HepG2 (cell line): Measurements from ENCODE around the gene SCN7A. TPM values are rescaled to one million over a fixed set of nuclear protein-coding genes. Genes with fewer than 3 reads are reported as not detected.

ENCODE experiments used
- ATAC-seq: fragments of 200-7000 bp; cut with Tn5 transposase; 3 replicates; pipeline ENCODE4 v1.9.1; 2020; ENCODE audit warnings: mild to moderate bottlenecking, moderate library complexity
- BruUV-seq: library from RNA; stranded (reverse); fragments of 400-500 nt; replicated peaks from 2 replicates; lab custom pipeline; 2021; lab: Mats Ljungman, UMichigan
- CTCF ChIA-PET: fragments of 300-600 bp; formaldehyde crosslinking; extraction: SDS; loops from one replicate; lab custom pipeline; 2021; ENCODE audit warnings: low total read pairs, inconsistent platforms, low intra/inter-chr PET ratio; lab: Yijun Ruan, JAX
- POLR2A ChIA-PET: fragments of 350-600 bp; sonication (Branson Sonifier 250); formaldehyde crosslinking; loops from one replicate; lab custom pipeline; 2020; ENCODE audit warnings: antibody characterized with exemption, inconsistent platforms; lab: Yijun Ruan, JAX
- DNase-seq: peaks from one replicate; pipeline ENCODE4 v3.0.0-alpha.2; 2015; ENCODE audit warnings: low spot score
- FAIRE-seq: peaks from 3 replicates; lab custom pipeline; 2011; peaks lifted over from hg19 to GRCh38; lab: Jason Lieb, UNC
- H2AFZ ChIP-seq: one replicate; pipeline ENCODE4 v1.6.1; 2011; ENCODE audit warnings: low read length, inconsistent platforms
- H3K27ac ChIP-seq: fragments of 300-600 bp; 3 replicates; pipeline ENCODE4 v1.8.0; 2011; ENCODE audit warnings: mixed run types, mild to moderate bottlenecking, mixed read lengths, low read length, inconsistent platforms; ENCODE audit not compliant: insufficient read depth; ENCODE audit errors: extremely low read length
- H3K27me3 ChIP-seq, 2 experiments: fragments of 200-600 bp in 1 of 2; 2 replicates in 1 of 2; 3 replicates in 1 of 2; pipeline versions ENCODE4 v1.6.0 to v1.8.0; 2011; ENCODE audit warnings: low read length in 2 of 2, mild to moderate bottlenecking in 2 of 2, moderate library complexity in 2 of 2, inconsistent platforms in 1 of 2; ENCODE audit not compliant: insufficient read depth in 2 of 2, control insufficient read depth in 1 of 2
- H3K36me3 ChIP-seq, 2 experiments: fragments of 200-600 bp in 1 of 2; replicated peaks in 1 of 2; 2 replicates in 1 of 2; 3 replicates in 1 of 2; pipeline versions ENCODE4 v1.5.1 to v1.8.0; 2011; ENCODE audit warnings: low read length in 2 of 2, inconsistent platforms in 1 of 2; ENCODE audit not compliant: insufficient read depth in 2 of 2, control insufficient read depth in 1 of 2
- H3K4me1 ChIP-seq: 2 replicates; pipeline ENCODE4 v1.5.1; 2012; ENCODE audit warnings: low read length, inconsistent platforms; ENCODE audit not compliant: insufficient read depth
- H3K4me2 ChIP-seq: 2 replicates; pipeline ENCODE4 v1.6.0; 2011; ENCODE audit warnings: low read depth, low read length, inconsistent platforms
- H3K4me3 ChIP-seq, 3 experiments: fragments of 200-600 bp in 1 of 3; sonication (generic), shearing (Covaris generic) in 1 of 3; replicated peaks in 1 of 3; 2 replicates each; pipeline ENCODE4 v1.5.1; 2011 to 2016; ENCODE audit warnings: low read length in 3 of 3, inconsistent platforms in 2 of 3, low read depth in 2 of 3, mild to moderate bottlenecking in 2 of 3, control low read depth in 1 of 3, mixed read lengths in 1 of 3; ENCODE audit not compliant: insufficient read depth in 1 of 3
- H3K79me2 ChIP-seq: one replicate; pipeline ENCODE4 v1.6.1; 2011; ENCODE audit warnings: low read length, inconsistent platforms; ENCODE audit not compliant: insufficient read depth
- H3K9ac ChIP-seq: 2 replicates; pipeline ENCODE4 v1.6.0; 2011; ENCODE audit warnings: mild to moderate bottlenecking, low read depth, low read length, inconsistent platforms; ENCODE audit not compliant: insufficient read depth
- H3K9me3 ChIP-seq: 2 replicates; pipeline ENCODE4 v1.5.1; 2012; ENCODE audit warnings: mild to moderate bottlenecking, low read length
- H4K20me1 ChIP-seq: 2 replicates; pipeline ENCODE4 v1.6.0; 2011; ENCODE audit warnings: inconsistent platforms, mild to moderate bottlenecking, low read length, moderate library complexity; ENCODE audit not compliant: insufficient read depth
- AKNA ChIP-seq: sonication (generic); formaldehyde crosslinking; IDR thresholded peaks from 2 replicates; pipeline ENCODE4 v1.4.0; 2020; ENCODE audit warnings: missing genetic modification reagents, borderline replicate concordance
- ARID3A ChIP-seq: IDR thresholded peaks from 2 replicates; pipeline ENCODE4 v1.6.1; 2012; ENCODE audit warnings: low read depth, low read length, improper control_type of control experiment
- NR2F2 ChIP-seq: IDR thresholded peaks from 2 replicates; pipeline ENCODE4 v1.6.1; 2012; ENCODE audit warnings: low read depth, inconsistent platforms, borderline replicate concordance
- PAF1 ChIP-seq: IDR thresholded peaks from 2 replicates; pipeline ENCODE4 v1.6.1; 2016; ENCODE audit warnings: missing genetic modification reagents, missing compliant biosample characterization
- RBAK ChIP-seq: sonication (generic); formaldehyde crosslinking; IDR thresholded peaks from 2 replicates; pipeline ENCODE4 v1.5.1; 2020; ENCODE audit warnings: mild to moderate bottlenecking, missing genetic modification reagents
- SRSF9 ChIP-seq: fragments of 200-400 bp; formaldehyde crosslinking; IDR thresholded peaks from 2 replicates; pipeline ENCODE4 v1.6.1; 2018; ENCODE audit warnings: borderline replicate concordance, mild to moderate bottlenecking, low read depth, low read length; ENCODE audit not compliant: insufficient read depth, poor library complexity, severe bottlenecking
- THYN1 ChIP-seq: sonication (generic); formaldehyde crosslinking; IDR thresholded peaks from 2 replicates; pipeline ENCODE4 v1.8.1; 2023; ENCODE audit warnings: low read depth, mild to moderate bottlenecking, moderate library complexity, missing genetic modification reagents, borderline replicate concordance
- ZNF3 ChIP-seq: IDR thresholded peaks from 2 replicates; pipeline ENCODE4 v1.7.0; 2017; ENCODE audit warnings: inconsistent platforms
- ZNF761 ChIP-seq: sonication (generic); formaldehyde crosslinking; conservative IDR thresholded peaks from 2 replicates; pipeline ENCODE4 v1.4.0; 2020; ENCODE audit warnings: mild to moderate bottlenecking, missing genetic modification reagents
- WGBS: methylation state at CpG from one replicate; pipeline ENCODE4 v1.1.6; 2017; ENCODE audit warnings: low lambda C conversion rate; 5-methylcytosine and 5-hydroxymethylcytosine counted together
- in situ Hi-C: cut with HindIII; loops from 2 replicates; pipeline ENCODE4 v1.10.0; 2017; ENCODE audit warnings: low pct_unique_long_range_greater_than_20kb; ENCODE audit not compliant: extremely low pct_ligation_motif_present
- intact Hi-C: fragments of 100-400 bp; cut with micrococcal nuclease; formaldehyde crosslinking; loops from one replicate; pipeline ENCODE4 v1.10.0; 2022; ENCODE audit not compliant: unreplicated experiment
- polyA plus RNA-seq, 8 experiments: library from polyadenylated mRNA; depleted of rRNA in 3 of 8; stranded (reverse) in 7 of 8; unstranded in 1 of 8; fragments of >200 nt; fragmentation: Illumina TruSeq in 4 of 8; extraction: Trizol in 4 of 8; gene quantifications; 2 replicates each; pipeline versions ENCODE4 v1.2.1 to v1.2.3, GENCODE V29; 2011 to 2016; ENCODE audit warnings: low read depth in 4 of 8, missing spikeins in 1 of 8, mixed read lengths in 1 of 8; ENCODE audit not compliant: insufficient read depth in 1 of 8
- total RNA-seq, 5 experiments: library from RNA; depleted of rRNA; stranded (reverse); fragments of >200 nt; fragmentation: Illumina TruSeq; extraction: Trizol; gene quantifications; 2 replicates each; pipeline ENCODE4 v1.2.3, GENCODE V29; 2016; ENCODE audit warnings: low read depth in 1 of 5
- TF ChIP-seq, protein P1 (sequence below): sonication (generic); formaldehyde crosslinking; IDR thresholded peaks from 2 replicates; pipeline ENCODE4 v1.4.0; 2020; ENCODE audit warnings: missing genetic modification reagents
- TF ChIP-seq, protein P2 (sequence below): sonication (generic); formaldehyde crosslinking; IDR thresholded peaks from 2 replicates; pipeline ENCODE4; 2020; ENCODE audit warnings: missing genetic modification reagents, mild to moderate bottlenecking, borderline replicate concordance

SCN7A gene
- total and polyA plus RNA-seq, 2 of the 13 experiments (the other 11 are each of a cell fraction or from before 2014, with no cell fraction given) = 0.01 TPM; not detected in 1

DNA sequence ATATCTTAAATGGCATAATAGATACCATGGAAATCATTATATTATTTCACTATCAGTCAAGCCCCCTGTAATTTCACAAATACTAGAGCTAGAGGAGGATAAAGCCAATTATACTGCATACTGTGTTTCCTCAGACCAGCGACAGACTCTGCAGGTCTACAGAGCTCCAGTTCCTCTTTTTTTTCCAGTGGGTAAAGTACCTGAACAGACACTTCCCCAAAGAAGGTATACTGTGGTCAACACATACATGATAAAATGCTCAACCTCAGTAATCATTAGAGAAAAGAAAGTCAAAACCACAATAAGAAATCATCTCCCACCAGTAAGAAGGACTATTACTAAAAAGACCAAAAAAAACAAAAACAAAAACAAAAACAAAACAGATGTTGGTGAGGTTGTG is 44.6 kb downstream of the SCN7A start:
- Histone ChIP-seq H3K27ac (no peak overlapping the region), H3K9me3 (no peaks in the 10 kb centered on the region), H3K9ac (no peak overlapping the region), H3K4me3 (no peak overlapping the region), H3K27me3 (no peaks in the 10 kb centered on the region), H3K4me2 (no peak overlapping the region), H3K36me3 (no peaks in the 10 kb centered on the region), H4K20me1 (no peaks in the 10 kb centered on the region), H3K4me1 (no peaks in the 10 kb centered on the region), H3K79me2 (no peaks in the 10 kb centered on the region), H2AFZ (no peak overlapping the region)
- no peak for DNase-seq
- in situ Hi-C loops = no loop called here
- no TSS peak for BruUV-seq
- ChIA-PET CTCF (no interaction called here), POLR2A (no interaction called here)
- TF ChIP-seq, protein P1, sequence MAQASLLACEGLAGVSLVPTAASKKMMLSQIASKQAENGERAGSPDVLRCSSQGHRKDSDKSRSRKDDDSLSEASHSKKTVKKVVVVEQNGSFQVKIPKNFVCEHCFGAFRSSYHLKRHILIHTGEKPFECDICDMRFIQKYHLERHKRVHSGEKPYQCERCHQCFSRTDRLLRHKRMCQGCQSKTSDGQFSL (CRISPR knock-in tag) = no peak
- TF ChIP-seq RBAK (CRISPR knock-in tag) = no peak
- TF ChIP-seq AKNA = no peak
- no peak for TF ChIP-seq PAF1 (CRISPR knock-in tag)
- TF ChIP-seq SRSF9 = no peak
- no peak for TF ChIP-seq NR2F2
- TF ChIP-seq ZNF3 = no peak
- TF ChIP-seq ZNF761 (CRISPR knock-in tag) = no peak
- TF ChIP-seq THYN1 (CRISPR knock-in tag) = no peak
- TF ChIP-seq, protein P2, sequence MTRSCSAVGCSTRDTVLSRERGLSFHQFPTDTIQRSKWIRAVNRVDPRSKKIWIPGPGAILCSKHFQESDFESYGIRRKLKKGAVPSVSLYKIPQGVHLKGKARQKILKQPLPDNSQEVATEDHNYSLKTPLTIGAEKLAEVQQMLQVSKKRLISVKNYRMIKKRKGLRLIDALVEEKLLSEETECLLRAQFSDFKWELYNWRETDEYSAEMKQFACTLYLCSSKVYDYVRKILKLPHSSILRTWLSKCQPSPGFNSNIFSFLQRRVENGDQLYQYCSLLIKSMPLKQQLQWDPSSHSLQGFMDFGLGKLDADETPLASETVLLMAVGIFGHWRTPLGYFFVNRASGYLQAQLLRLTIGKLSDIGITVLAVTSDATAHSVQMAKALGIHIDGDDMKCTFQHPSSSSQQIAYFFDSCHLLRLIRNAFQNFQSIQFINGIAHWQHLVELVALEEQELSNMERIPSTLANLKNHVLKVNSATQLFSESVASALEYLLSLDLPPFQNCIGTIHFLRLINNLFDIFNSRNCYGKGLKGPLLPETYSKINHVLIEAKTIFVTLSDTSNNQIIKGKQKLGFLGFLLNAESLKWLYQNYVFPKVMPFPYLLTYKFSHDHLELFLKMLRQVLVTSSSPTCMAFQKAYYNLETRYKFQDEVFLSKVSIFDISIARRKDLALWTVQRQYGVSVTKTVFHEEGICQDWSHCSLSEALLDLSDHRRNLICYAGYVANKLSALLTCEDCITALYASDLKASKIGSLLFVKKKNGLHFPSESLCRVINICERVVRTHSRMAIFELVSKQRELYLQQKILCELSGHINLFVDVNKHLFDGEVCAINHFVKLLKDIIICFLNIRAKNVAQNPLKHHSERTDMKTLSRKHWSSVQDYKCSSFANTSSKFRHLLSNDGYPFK (CRISPR knock-in tag) = no peak
- TF ChIP-seq ARID3A = no peak
- ATAC-seq = no peak
- intact Hi-C loops = no loop called here
- WGBS = 0% methylated on average over 1 of the region's 1 CpG
- no peak for FAIRE-seq
